A549 treated with AZD9567 at 1 μM for 4 hours (cell line): ENCODE results near the gene SPCS1. TPM values are rescaled to one million over a fixed set of nuclear protein-coding genes. Genes with fewer than 3 reads are reported as not detected.

Source experiments
- total RNA-seq: library from RNA; stranded (reverse); fragments of 200-300 nt; extraction: Qiagen RNA extraction; gene quantifications from 5 replicates; pipeline ENCODE4 v1.2.3, GENCODE V29; 2022; ENCODE audit not compliant: insufficient read depth

Gene SPCS1
- total RNA-seq: 138 to 170 TPM (median 167 TPM) in 5 replicates

DNA sequence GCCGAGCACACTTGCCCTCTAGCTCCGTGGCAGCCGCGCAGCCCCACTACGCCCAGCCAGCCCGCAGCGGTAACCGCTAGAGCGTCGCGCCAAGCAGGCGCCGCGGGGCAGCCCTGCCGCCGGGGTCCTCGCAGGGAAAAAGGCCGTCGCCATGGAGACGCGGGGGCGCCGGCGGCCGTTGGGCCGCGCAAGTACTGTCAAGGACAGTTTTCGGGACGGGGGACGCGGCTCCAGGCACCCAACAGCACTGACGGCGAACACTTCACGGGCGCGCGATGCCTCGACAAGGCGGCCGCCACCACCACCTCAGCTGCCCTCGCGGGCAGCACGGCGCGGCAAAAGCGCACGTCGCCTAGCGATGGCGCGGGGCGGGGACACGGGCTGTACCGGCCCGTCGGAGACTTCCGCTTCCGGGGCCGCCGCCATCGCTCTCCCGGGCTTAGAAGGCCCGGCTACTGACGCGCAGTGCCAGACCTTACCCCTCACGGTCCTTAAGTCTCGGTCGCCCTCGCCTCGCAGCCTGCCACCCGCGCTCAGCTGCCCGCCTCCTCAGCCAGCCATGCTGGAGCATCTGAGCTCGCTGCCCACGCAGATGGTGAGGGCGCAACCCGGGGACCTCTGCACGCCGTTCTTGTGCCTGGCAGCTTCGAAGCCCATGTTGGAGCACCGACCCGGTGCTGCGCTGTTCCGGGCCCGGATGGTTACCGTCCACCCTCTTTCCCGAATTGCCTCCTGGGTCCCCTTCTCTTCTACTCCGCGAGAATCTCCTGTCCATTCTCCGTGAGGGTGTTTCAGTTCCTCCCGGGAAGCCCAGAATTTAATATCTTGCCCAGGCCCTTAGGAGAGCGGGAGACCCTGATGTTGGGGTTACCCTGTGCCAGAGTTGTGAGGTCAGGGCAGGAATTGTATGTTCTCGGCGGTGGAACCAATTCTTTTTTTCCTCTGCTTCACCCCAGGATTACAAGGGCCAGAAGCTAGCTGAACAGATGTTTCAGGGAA is at the start of gene SPCS1, which contains the start of gene GLT8D1:
Gene SPCS1 (plus strand): TSS at position 419 of the 999 bp plus-strand sequence. CDS start 141 bp downstream, at position 560.
Gene GLT8D1 (minus strand): TSS at position 104 of the 999 bp plus-strand sequence. CDS start 5,331 bp downstream, outside the sequence.

DNA sequence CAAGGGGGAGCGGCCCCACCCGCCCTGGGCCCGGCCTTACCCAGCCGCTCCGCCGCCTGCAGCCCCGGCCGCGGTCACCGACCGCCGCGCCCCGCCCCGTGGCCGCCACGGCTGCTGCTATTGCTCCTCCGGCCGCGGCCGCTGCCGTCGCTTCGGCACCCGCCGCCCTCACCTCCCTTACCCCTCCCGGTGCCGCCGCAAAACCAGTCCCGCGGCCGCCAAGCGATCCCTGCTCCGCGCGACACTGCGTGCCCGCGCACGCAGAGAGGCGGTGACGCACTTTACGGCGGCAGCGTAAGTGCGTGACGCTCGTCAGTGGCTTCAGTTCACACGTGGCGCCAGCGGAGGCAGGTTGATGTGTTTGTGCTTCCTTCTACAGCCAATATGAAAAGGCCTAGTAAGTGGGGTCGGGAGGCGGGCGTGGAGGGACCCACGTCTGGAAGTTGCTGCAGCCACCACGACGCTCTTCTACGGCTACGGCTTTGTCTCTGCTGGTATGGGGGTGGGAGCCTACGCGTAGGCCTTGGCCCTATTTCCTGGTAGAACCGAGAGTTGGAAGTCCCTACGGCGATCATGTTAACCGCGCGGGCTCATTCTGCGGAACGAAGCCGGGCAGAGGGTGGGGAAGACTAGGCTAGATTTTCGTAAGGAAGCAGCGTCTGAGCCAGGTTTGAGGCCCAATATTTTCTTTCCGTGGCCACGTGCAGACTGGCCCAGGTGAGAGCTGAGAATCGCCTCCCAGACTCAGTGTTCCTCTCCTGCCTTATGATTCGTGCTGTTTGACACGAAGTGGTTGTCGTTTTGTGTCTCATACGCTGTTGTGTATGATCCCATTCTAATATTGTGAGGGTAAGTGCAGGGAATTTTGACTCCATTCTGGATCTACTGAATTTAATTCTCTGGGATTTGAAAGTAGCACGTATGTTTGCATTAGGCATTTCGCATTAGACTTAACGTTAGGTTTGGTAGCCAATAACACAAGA is 19.9 kb upstream of the SPCS1 start, which contains the start of the genes GNL3 and PBRM1:
Gene GNL3 (plus strand): TSS at position 324 of the 983 bp plus-strand sequence. CDS start 61 bp downstream, at position 385.
Gene PBRM1 (minus strand): TSS at position 205 of the 983 bp plus-strand sequence.

Other genes starting within 250 kb of the SPCS1 start
- 0.03 to 0.11 TPM (median 0.06 TPM) in 4 of 5 replicates, not detected in the other for gene STAB1, start 210.8 kb upstream of the SPCS1 start, total RNA-seq
- gene NT5DC2, start 172.2 kb upstream of the SPCS1 start, total RNA-seq: 68.5 to 107 TPM (median 101 TPM) in 5 replicates
- gene UQCC5, start 169.5 kb upstream of the SPCS1 start, total RNA-seq: 56.4 to 73.8 TPM (median 65.5 TPM) in 5 replicates
- gene PBRM1, start 20.2 kb upstream of the SPCS1 start, total RNA-seq: 12.6 to 21.7 TPM (median 15.8 TPM) in 5 replicates
- 94.1 to 107 TPM (median 101 TPM) in 5 replicates for gene GNL3, start 20.1 kb upstream of the SPCS1 start, total RNA-seq
- gene GLT8D1, start 315 bp upstream of the SPCS1 start, total RNA-seq: 29.9 to 38.2 TPM (median 36.9 TPM) in 5 replicates
- gene NEK4, start 64.8 kb downstream of the SPCS1 start, total RNA-seq: 10.5 to 17.8 TPM (median 13.6 TPM) in 5 replicates
- gene ITIH1, start 71.5 kb downstream of the SPCS1 start, total RNA-seq: 0.06 TPM in 1 of 5 replicates, not detected in the others
- gene ITIH3, start 88.7 kb downstream of the SPCS1 start, total RNA-seq: 0.06 to 0.21 TPM (median 0.09 TPM) in 4 of 5 replicates, not detected in the other
- gene ITIH4, start 124.6 kb downstream of the SPCS1 start, total RNA-seq: 0.59 to 1.5 TPM (median 1.1 TPM) in 4 of 5 replicates, not detected in the other
- 0.35 TPM in 1 of 5 replicates, not detected in the others for gene MUSTN1, start 128.9 kb downstream of the SPCS1 start, total RNA-seq
- 6.8 to 11.6 TPM (median 8.2 TPM) in 5 replicates for gene STIMATE, start 191.4 kb downstream of the SPCS1 start, total RNA-seq